Cerebellar nuclear complex (tissue), 1 donor: Measurements from ENCODE around the gene RFX7.
"Not testable (repeated sequence)": the region's sequence is repeated elsewhere in the genome, so short reads cannot be mapped to it uniquely, and the experiment has no call there.

Source experiments
- DNase-seq, 2 experiments: peaks; one replicate each; lab custom pipeline; 2025; lab: John Stamatoyannopoulos, UW

RFX7 gene

DNA sequence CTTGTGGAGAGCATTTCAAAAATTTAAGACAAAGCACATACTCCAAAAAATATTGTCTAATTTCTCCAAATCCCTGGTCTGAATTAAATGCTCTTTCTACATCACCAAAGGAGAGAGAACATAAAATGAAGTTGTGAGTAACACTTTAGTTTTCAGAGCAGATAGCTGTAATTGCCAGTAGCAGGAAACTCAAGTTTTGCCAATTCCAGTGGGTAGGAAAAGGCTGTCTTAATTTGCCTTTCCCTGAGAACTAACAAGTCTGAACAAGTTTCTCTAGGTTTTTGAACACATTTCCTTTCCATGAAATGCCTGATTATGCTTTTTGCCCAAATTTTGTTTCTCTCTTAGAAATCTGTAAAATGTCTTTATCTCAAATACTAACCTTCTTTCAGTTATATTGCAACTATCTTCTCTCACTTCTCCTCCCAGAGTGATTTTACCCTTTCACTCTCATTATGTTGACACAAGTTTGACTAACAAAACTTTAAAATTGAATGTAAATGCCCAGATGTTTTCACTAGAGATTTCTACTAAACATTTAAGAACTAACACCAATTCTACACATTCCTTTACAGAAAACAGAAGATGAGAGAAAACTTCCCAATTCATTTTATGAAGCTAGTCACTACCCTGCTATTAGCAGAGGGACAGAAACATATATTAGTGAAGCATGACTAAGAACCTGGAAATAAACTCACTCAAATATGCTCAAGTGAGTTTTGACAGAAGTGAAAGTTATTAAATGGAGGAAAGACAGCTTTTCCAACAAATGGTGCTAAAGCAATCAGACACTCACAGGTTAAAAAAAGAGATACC lies 38.4 kb downstream of the RFX7 start:
- DNase-seq = no peak

DNA sequence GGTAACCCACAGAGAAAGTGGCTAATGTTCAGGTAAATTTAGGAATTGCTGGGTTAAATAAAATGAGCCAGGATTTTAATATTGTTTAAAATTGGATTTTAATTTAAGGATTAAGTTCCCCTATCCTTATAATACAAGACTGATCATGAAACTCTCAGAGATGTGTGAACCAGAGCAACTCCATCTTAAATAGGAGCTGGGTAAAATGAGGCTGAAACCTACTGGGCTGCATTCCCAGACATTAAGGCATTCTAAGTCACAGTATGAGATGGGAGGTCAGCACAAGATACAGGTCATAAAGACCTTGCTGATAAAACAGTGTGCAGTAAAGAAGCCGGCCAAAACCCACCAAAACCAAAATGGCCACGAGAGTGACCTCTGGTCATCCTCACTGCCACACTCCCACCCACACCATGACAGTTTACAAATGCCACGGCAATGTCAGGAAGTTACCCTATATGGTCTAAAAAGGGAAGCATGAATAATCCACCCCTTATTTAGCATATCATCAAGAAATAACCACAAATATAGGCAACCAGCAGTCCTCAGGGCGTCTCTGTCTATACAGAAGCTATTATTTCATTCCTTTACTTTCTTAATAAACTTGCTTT lies 40.3 kb downstream of the RFX7 start:
- not testable (repeated sequence) for DNase-seq

DNA sequence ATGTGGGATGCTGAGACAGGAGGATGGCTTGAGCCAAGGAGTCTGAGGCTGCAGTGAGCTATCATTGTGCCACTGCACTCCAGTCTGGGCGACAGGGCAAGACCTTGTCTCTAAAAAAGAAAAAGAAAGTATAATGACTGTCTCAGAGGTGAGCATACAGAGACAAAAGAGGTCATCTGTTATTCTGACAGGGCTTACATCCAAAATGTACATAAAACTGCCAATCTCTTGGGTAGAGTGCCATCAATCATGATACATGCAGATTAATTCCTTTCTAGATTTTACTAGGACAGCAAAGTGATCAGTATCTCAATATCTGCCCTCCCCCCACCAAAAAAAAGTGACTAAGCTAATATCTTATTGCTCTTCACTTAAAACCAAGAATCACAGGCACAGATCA lies 41.0 kb downstream of the RFX7 start:
- DNase-seq = no peak

DNA sequence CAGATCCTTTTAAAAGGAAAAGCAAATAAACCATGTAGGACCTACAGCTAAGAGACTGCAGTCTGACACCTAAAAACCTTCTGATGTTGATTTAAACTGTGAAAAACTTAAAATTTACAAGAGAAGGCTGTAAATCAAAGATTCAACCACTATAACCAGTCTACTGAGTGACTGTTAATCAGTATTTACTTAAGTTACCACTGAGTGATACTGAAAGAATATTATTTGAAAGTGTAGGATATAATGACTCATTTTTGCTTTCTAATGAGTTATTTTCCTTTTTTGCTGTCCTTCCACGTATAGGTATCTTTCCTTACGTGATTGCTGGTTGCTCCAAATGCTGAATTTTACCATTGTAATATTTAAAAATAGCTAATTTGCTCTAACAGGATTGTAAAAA lies 44.6 kb downstream of the RFX7 start:
- no peak for DNase-seq

DNA sequence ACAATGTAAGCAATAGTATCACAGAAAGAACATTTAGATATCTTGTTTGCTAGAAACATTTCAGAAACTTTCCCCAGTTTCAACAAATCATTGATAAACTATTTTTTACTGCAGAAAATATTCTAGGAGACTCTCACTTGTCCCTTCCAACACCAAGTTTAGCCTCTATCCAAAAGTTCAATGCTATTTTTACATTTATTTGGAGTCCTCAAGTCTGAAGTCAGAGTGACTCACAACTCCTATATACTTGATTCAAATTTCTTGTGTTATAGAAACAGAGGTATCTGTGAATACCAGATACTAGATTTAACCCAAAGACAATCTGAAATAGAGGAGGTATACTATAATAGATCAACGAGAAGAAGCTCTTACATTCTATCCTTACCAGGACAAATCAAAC lies 49.6 kb downstream of the RFX7 start:
- no peak for DNase-seq

DNA sequence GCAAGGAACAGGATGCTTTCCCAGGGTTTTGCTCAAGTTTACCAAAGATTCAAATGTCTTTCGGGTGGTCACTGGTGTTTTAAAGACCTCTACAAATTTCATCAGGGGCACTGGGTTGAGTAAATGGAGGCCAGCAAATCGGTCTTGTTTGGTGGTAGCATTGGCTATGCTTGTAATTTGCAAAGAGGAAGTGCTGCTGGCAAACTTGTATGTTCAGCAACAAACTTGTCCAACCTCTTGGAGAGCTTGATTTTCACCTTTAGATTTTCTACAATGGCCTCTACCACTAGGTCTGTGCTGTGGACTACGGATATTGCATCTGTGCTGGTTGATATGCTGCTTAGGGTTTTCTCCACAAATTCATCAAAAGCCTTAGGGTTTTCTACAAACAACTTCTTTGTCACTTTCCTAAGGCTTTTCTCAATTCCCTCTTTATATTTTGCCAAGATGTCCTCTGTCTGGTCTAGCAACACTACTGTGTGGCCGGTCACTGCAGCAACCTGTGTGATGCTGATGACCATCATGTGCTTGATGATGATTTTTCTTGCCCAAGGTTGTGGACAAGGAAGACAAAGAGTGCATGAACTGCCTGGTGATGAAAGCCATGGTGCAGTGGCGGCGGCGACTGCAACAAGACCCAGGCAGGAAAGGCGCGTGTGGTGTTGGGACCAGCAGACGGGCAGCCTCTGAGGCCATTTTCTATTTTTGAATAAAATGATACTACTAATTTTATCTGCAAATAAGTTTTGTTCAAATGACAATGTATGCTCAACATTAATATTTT lies 50.8 kb downstream of the RFX7 start:
- no peak for DNase-seq

DNA sequence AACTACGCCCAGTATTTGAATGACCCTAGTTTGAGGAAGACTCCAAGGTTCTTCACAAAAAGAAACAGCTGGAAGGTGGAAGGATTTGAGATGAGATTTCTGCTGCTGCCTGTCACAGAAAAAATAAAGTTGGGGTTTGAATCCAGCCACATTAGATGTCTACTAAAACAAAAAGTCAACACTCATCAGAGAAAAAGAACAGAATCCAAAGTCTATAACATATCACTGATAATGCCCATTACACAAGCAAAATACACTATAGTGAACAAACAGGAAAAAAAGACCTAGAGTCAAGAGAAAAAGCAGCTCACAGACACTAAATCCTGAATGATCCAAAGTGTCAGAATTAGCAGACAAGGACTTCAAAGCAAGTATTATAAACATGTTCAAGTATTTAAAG lies 56.0 kb downstream of the RFX7 start:
- DNase-seq = no peak

DNA sequence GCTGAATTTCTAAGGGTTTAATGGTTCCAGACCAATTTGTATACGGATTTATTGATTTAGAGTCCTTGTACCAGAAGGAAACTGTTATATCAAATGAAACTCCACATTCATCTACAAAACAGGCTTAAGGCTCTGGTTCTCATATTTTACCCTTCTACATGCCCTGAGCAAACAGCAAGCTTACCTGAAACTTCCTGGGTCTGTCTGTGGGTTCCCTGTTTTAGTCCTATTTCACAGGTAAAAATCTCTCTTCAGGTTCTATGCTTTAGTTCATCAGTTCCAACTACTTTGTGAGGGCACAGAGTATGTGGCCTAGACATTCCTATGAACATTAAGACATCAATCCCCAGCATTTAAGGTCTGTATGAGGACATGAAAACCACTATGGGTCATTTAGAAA lies 57.7 kb downstream of the RFX7 start:
- no peak for DNase-seq

DNA sequence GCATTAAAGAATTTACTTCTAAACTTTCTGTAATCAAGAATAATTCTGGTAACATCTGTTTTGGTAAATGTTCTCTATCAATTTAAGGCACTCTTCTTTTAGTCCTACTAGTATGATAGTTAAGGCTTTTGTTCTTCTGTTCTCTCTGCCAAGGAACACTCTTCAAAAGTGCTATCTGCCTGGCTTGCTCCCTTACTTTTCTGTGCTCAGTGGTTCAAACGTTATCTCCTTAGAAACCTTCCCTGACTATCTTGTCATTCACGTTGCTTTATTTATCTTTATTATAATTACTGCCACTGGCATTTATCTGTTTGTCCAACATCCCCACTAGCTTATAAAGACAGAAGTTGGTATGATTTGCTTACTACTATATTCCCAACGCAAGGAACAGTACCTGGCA lies 59.2 kb downstream of the RFX7 start:
- DNase-seq = no peak

DNA sequence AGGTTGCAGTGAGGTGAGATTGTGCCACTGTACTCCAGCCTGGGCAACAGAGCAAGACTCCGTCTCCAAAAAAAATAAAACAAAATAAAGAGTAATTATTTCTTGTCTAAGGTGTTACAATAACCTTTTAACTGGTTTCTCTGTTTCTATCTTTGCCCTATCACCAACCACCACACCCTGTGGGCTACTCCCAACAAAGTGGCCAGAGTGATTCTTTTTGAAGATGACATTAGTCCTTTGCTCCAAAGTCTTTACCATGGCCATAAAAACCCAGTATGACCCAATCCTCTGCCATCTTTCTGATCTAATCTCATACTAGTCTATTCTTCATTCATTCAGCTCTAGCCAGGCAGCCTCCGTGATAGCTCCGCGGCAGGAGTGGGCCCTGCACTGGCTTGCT lies 62.8 kb downstream of the RFX7 start:
- no peak for DNase-seq

DNA sequence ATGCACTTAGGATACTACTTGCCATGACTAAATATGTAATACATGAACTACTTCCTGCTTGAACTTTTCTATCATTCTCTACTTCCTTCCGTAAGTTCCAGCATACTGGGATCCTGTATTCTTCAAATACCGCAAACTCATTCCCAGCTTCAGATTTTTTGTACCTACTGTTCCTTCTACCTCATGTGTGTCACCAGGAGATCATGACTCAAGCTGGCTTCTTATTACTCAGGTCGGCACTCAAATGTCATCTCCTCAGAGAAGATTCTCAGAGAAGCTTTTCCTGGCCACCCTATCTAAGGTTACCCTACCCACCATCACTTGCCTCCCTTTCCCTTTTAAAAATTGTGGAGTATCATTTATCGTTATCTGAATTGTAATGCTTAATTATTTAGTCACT lies 66.7 kb downstream of the RFX7 start:
- DNase-seq = no peak

DNA sequence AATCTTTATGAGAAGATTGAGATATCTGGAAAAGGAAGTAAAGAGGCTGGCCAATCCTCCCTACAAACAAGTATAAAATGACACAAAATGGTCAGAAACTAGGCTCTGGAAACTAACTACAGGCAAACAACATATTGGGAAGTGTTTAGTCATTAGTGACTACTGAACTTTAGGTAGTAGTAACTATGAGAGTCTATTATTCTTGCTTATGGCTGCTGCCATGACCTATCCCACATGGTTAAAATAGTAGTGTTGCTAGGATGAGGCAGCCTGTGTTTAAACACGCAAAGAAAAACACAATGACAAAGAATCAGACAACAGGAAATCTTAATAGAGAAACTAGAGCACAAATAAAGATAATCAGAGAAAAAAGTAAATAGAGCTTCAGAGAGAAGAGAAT lies 67.9 kb downstream of the RFX7 start:
- no peak for DNase-seq

DNA sequence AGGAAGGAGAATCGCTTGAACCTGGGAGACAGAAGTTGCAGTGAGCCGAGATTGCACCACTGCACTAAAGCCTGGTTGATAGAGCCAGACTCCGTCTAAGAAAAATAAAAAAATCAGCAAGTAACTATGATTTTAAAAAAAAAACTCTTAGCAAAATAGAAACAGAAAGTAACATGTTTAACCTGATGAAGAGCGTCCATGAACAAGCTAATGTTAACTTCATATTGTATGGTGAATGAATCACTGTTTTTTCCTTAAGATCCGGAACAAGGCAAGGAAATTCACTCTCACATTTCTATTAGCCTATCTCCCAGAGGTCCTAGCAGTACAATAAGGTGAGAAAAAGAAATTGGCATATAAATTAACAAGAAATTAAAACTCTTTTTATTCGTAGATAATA lies 69.0 kb downstream of the RFX7 start:
- DNase-seq = no peak

DNA sequence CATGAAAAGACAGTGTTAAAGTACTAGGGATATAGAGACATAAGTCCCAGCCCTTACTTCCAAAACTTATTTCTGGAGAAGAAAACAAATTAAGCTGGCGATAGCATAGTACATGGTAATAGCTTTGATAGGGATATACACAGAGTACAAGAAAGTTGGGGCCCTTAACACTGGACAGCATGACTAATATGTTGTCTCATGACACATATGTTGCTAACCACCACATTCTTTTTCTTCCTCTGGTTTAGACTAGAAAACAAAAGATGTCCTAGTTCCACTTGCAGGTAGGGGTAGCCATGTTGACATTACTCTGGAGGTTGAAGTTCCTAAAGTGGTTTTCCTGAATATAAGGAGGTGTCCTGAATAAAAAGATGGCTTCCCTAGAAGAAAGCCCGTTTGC lies 75.3 kb downstream of the RFX7 start:
- DNase-seq = no peak

DNA sequence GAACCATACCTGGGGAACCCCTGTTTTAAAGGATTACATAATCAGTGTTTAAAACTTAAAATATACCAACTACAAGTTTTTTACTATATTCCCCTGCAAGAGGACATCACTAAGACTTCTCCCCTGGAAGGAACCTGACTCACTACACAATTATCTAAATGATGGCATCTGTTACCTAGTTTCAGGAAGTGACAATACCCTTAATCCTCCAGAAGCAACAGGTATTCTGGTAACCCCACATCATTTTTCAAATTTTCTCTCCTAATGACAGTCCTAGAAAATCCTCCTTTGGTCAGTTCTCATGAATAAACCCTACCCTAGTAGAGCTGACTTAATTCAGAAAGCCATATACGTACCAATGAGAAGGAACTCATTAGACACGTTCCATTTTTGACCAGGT lies 78.4 kb downstream of the RFX7 start:
- DNase-seq = no peak

DNA sequence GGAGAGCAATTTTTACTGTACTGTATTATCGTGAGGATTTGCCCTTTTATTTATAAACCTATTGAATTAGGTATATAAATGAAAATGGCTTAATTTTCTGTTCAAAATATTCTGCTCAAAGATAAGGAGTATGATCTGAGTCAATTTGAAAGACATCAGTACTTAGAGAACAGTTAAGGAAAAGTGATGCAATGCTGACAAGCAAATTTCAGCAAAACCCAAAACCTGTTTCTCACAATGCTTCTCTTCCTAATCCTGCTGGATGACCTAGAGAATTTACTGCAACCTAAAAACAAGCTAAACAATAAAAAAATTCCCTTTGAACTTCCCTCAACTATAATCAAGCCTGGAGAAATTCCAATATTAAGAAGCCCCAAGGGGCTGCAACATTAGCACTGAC lies 82.7 kb downstream of the RFX7 start:
- DNase-seq = no peak

DNA sequence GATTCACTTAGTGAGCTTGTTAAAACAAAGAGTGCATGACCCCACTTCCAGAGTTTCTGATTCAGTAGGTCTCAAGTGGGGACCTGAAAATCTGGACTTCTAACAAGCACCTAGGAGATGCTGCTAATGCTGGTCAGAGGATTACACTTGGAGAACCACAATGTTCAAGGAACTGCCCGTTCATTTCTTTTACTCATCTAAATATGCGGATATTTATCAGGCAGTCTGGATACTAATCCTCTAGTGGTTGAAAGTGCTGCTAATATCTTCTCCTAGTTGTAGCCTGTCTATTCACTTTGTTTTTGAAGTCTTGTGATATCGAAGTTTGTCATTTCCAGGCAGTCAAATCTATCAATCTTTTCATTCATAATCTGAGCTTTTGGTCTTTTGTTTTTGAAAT lies 86.8 kb downstream of the RFX7 start:
- DNase-seq = no peak

DNA sequence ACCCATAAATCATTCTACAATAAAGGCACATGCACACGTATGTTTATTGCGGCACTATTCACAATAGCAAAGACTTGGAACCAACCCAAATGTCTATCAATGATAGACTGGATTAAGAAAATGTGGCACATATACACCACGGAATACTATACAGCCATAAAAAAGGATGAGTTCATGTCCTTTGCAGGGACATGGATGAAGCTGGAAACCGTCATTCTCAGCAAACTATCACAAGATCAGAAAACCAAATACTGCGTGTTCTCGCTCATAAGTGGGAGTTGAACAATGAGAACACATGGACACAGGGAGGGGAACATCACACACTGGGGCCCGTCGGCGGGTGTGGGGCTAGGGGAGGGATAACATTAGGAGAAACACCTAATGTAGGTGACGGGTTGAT lies 88.4 kb downstream of the RFX7 start:
- not testable (repeated sequence) for DNase-seq

DNA sequence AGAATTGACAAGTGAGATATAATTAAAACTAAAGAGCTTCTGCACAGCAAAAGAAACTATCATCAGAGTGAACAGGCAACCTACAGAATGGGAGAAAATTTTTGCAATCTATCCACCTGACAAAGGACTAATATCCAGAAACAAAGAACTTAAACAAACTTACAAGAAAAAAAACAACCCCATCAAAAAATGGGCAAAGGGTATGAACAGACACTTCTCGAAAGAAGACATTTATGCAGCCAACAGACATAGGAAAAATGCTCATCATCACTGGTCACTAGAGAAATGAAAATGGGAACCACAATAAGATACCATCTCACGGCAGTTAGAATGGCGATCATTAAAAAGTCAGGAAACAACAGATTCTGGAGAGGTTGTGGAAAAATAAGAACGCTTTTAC lies 88.9 kb downstream of the RFX7 start:
- DNase-seq = not testable (repeated sequence)

DNA sequence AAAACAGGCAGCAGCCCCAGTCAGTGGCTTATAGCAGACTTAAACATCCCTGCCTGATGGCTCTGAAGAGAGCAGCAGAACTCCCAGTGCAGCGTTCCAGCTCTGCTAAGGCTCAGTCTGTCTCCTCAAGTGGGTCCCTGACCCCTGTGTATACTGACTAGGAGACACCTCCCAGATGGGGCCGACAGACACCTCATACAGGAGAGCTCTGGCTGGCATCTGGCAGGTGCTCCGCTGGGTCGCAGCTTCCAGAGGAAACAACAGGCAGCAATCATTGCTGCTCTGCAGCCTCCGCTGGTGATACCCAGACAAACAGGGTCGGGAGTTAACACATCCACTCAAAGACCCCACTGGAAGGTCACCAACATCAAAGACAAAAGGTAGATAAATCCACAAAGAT lies 93.5 kb downstream of the RFX7 start:
- DNase-seq = no peak

DNA sequence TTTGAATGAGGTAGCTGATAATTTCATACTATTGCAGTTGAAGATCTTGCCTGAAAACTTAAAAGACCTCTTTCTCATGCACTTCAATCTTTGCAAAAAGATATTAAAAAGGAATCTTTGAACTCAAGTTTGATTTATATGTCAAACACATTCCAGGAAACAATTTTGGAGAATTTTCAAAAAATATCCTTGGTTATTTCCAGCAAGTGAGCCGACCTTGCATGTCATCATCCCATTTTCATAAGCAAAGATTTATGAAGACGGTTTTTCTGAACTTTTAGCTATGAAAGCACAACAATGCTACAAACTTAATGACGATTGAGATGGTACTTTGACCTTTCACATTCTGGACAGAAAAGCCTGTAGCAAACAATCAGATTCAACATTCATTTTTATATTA lies 95.6 kb downstream of the RFX7 start:
- DNase-seq = no peak

DNA sequence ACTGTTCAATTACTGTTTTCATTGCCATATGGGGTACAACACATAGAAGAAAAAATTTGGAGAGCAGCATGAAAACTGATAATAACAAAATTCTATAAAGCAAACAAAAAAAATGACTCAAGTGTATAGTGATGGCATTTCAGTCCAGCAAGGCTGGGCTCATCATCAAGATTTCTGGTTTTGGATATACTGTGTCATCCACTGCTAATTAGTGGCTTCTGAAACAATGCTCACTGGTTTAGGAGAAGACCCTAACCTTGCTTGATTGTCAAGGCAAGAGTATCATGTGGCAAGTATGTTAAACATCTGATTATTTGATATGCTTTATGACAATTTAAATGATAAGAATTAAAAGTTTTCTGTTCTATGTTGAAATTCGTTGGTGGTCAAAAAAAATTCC lies 96.9 kb downstream of the RFX7 start:
- no peak for DNase-seq

DNA sequence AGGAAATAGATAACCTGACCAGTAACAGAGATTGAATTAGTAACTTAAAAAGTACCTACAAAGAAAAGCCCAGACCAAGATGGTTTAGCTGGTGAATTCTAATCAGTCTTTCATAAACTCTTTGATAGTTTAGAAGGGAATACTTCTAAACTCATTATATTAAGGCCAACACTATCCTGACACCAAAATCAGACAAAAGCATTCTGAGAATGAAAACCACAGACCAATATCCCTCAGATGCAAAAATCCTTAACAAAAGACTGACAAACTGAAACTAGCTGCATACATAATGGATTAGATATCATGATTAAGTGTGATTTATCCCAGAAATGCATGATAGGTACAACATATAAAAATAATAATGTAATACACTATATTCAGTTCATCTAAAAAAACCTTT lies 115.6 kb downstream of the RFX7 start:
- no peak for DNase-seq
